ENCODE measurements around the gene GRIFIN.

Gene GRIFIN

GRCh38 chr7:2476298-2476697 lies at the start of gene GRIFIN:
Gene GRIFIN, minus strand, starts transcription at chr7:2476398. Its CDS starts 15 bp downstream, at chr7:2476383.
- no peak for TF ChIP-seq CTCF (IDR thresholded peaks at IDR 0.05; ENCODE audit: low read depth, low read length)
- Histone ChIP-seq H3K4me3 (ENCODE audit: low read depth, low read length) (no peak within 1 kb of the TSS), H3K27me3 (ENCODE audit: insufficient read depth, low read depth, severe bottlenecking) (no peaks in the 10 kb centered on the region)

DNA sequence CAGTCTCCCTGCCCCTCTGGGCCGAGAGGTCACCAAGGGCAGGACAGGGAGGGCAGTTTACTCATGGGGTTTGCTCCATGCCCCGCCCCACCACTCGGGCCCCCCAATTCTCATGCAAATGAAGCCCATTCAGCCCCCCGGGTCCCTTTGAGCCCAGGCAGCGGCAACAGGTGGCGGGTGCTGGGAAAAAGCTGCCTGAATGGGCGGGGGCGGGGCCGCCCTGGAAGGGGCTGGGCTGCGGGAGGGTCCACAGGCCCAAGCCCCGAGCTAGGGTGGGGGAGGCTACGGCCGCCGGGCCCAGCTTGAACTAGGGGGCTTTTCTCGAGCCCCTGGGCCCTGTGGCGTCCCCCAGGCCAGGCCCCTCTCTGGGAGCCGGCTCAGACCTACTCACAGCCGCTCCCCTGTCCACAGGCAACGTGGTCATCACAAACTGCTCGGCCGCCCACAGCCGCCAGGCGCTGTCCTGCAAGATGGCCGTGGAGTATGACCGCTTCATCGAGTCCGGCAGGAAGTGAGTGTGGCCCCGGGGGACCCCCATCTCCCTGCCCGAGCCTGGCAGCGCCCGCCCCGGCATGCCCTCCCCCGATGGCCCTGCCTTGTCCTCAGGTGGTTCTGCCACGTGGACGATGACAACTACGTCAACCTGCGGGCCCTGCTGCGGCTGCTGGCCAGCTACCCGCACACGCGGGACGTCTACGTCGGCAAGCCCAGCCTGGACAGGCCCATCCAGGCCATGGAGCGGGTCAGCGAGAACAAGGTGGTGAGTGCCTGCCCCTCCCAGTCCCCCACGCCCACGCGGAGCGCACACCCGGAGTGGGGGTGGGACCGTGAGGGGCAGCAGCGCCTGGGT lies 48.8 kb upstream of the GRIFIN start:
- Histone ChIP-seq H3K27me3 (ENCODE audit: insufficient read depth, low read depth, severe bottlenecking) (no peaks in the 10 kb centered on the region), H3K4me3 (ENCODE audit: low read depth, low read length) (no peak overlapping the region), H3K9me3 (ENCODE audit: severe bottlenecking) (no peaks in the 10 kb centered on the region), H3K36me3 (peaks cover 55% of the 10 kb centered on the region), H3K27ac (peak overlapping the region; percentile 44; the same call in 1 of the 2 replicates)
- TF ChIP-seq CTCF (IDR thresholded peaks at IDR 0.05; ENCODE audit: low read depth, low read length) = no peak
- no peak for DNase-seq

More at GRCh38 chr7:2476298-2476697, at the start of gene GRIFIN:
- no peak for DNase-seq
- H3K9me3 ChIP-seq (ENCODE audit: severe bottlenecking) = no peaks in the 10 kb centered on the region
- no peak within 1 kb of the TSS for H3K27ac ChIP-seq
- H3K36me3 ChIP-seq = no peaks in the 10 kb centered on the region

- peak overlapping the region; percentile 44 for H3K27ac ChIP-seq
- H3K4me3 ChIP-seq (ENCODE audit: low read depth, low read length) = no peak overlapping the region
- DNase-seq = no peak
- H3K27me3 ChIP-seq (ENCODE audit: insufficient read depth, low read depth, severe bottlenecking) = no peaks in the 10 kb centered on the region
- TF ChIP-seq CTCF (IDR thresholded peaks at IDR 0.05; ENCODE audit: low read depth, low read length) = no peak
- H3K9me3 ChIP-seq (ENCODE audit: severe bottlenecking) = no peaks in the 10 kb centered on the region
- H3K36me3 ChIP-seq = peaks cover 54% of the 10 kb centered on the region
These were observed 48.0 kb upstream of the GRIFIN start for GRCh38 chr7:2523941-2524807.

- Histone ChIP-seq H3K9me3 (ENCODE audit: severe bottlenecking) (no peaks in the 10 kb centered on the region), H3K27me3 (ENCODE audit: insufficient read depth, low read depth, severe bottlenecking) (no peaks in the 10 kb centered on the region), H3K4me3 (ENCODE audit: low read depth, low read length) (no peak overlapping the region), H3K36me3 (peaks cover 47% of the 10 kb centered on the region), H3K27ac (peak overlapping the region; percentile 44)
- DNase-seq = no peak
- TF ChIP-seq CTCF (IDR thresholded peaks at IDR 0.05; ENCODE audit: low read depth, low read length) = no peak
These were observed 47.3 kb upstream of the GRIFIN start for GRCh38 chr7:2523461-2523936.

DNA sequence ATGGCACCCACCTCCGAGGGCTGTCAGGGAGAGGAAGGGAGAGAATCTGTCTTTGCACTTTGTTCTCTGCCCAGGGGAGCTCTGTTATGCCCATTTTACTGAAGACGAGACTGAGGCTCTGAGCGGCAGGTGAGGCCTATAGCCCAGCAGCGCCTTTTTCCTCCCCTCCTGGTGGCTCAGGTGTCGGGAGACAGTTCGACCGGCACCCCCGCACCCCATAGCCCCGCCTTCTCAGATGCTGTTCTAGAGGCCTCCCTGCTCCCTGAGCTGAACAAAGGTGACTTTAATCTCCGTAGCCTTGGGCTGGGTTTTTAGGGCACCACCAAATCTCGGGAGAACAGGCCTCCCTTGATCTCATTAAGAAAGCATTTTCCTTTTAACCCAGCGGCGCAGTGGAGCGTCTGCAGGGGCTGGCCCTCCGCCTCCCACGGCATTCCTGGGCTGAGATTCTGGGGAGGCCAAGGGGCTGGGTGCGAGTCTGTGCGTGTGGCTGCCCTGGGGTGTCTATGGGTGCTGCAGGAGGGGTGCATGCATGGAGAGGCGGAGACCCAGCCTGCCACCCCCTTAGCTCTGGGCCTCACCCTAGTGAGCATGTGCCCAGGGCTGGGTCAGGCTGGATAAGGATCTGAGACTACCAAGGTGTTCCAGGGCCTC lies 46.7 kb upstream of the GRIFIN start:
- no peak for TF ChIP-seq CTCF (IDR thresholded peaks at IDR 0.05; ENCODE audit: low read depth, low read length)
- Histone ChIP-seq H3K27me3 (ENCODE audit: insufficient read depth, low read depth, severe bottlenecking) (no peaks in the 10 kb centered on the region), H3K36me3 (peaks cover 43% of the 10 kb centered on the region), H3K9me3 (ENCODE audit: severe bottlenecking) (no peaks in the 10 kb centered on the region), H3K27ac (no peak overlapping the region), H3K4me3 (ENCODE audit: low read depth, low read length) (no peak overlapping the region)
- no peak for DNase-seq
